Keratinocyte (primary cell): ENCODE results near the gene PBX4.

Experiments
- EZH2 ChIP-seq: IDR thresholded peaks from one replicate; pipeline ENCODE4 v1.6.1; 2012; ENCODE audit warnings: inconsistent platforms, mild to moderate bottlenecking, low read length, moderate library complexity
- TF ChIP-seq, protein P1 (sequence below), 3 experiments: IDR thresholded peaks in 1 of 3; conservative IDR thresholded peaks in 1 of 3; optimal IDR thresholded peaks in 1 of 3; 2 replicates in 2 of 3; 3 replicates in 1 of 3; pipeline versions ENCODE3 to v1.5.1; 2011; ENCODE audit warnings: low read length in 3 of 3, mild to moderate bottlenecking in 3 of 3, moderate library complexity in 2 of 3, control low read depth in 1 of 3, inconsistent platforms in 1 of 3; ENCODE audit not compliant: insufficient read depth in 2 of 3; ENCODE audit errors: extremely low read depth in 1 of 3

GRCh38 chr19:19544954-19545591 is 73.4 kb downstream of the PBX4 start:
- TF ChIP-seq, protein P1, sequence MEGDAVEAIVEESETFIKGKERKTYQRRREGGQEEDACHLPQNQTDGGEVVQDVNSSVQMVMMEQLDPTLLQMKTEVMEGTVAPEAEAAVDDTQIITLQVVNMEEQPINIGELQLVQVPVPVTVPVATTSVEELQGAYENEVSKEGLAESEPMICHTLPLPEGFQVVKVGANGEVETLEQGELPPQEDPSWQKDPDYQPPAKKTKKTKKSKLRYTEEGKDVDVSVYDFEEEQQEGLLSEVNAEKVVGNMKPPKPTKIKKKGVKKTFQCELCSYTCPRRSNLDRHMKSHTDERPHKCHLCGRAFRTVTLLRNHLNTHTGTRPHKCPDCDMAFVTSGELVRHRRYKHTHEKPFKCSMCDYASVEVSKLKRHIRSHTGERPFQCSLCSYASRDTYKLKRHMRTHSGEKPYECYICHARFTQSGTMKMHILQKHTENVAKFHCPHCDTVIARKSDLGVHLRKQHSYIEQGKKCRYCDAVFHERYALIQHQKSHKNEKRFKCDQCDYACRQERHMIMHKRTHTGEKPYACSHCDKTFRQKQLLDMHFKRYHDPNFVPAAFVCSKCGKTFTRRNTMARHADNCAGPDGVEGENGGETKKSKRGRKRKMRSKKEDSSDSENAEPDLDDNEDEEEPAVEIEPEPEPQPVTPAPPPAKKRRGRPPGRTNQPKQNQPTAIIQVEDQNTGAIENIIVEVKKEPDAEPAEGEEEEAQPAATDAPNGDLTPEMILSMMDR (optimal IDR thresholded peaks at IDR 0.05 in 1 of 3, IDR thresholded peaks at IDR 0.05 in 1 of 3, conservative IDR thresholded peaks at IDR 0.05 in 1 of 3; ENCODE audit: extremely low read depth in 1 of 3, insufficient read depth in 2 of 3, low read length in 3 of 3) = no peak
- TF ChIP-seq EZH2 = no peak
